Ovary (tissue), 3 donors: ENCODE data around the gene VSTM2B.

Experiments
- POLR2A ChIP-seq: fragments of 450-650 bp; IDR thresholded peaks from one replicate; pipeline ENCODE4 v1.6.1; 2017; ENCODE audit warnings: antibody characterized with exemption, mild to moderate bottlenecking, moderate library complexity
- TF ChIP-seq, protein P1 (sequence below), 3 donors: fragments of 450-650 bp in 2 of 3; fragments of 200-600 bp in 1 of 3; IDR thresholded peaks; one replicate each; pipeline versions ENCODE4 v1.5.1 to v1.8.0; 2016 to 2022; ENCODE audit warnings: antibody characterized with exemption in 3 of 3, mild to moderate bottlenecking in 1 of 3
- donor health status: DM: no; HTN: no; CAD: no.

DNA sequence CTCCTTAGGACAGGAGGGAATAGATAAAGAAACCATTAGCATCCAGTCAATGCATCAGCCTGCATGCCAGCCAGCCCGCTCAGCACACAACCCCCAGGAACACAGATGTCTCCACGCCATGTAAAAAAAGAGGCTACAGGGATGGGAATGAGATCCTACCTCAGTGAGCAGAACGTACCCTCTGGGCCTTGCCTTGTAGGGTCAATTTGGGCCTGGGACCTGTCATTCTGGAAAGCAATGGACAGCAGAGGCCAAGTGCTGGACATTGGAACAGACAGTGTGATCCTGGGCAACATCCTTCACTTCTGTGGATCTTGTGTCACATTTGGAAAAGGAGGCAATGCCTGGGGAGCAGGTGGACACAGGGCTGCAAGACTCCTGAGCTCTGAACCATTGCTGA is 26.0 kb downstream of the VSTM2B start:
- TF ChIP-seq, protein P1, sequence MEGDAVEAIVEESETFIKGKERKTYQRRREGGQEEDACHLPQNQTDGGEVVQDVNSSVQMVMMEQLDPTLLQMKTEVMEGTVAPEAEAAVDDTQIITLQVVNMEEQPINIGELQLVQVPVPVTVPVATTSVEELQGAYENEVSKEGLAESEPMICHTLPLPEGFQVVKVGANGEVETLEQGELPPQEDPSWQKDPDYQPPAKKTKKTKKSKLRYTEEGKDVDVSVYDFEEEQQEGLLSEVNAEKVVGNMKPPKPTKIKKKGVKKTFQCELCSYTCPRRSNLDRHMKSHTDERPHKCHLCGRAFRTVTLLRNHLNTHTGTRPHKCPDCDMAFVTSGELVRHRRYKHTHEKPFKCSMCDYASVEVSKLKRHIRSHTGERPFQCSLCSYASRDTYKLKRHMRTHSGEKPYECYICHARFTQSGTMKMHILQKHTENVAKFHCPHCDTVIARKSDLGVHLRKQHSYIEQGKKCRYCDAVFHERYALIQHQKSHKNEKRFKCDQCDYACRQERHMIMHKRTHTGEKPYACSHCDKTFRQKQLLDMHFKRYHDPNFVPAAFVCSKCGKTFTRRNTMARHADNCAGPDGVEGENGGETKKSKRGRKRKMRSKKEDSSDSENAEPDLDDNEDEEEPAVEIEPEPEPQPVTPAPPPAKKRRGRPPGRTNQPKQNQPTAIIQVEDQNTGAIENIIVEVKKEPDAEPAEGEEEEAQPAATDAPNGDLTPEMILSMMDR (IDR thresholded peaks at IDR 0.05): no peak
- no peak for TF ChIP-seq POLR2A
